Ascending aorta (tissue), 2 donors: ENCODE data around the gene EIPR1. TPM values are rescaled to one million over a fixed set of nuclear protein-coding genes. Genes with fewer than 3 reads are reported as not detected.

Source experiments
- DNase-seq, 2 donors: peaks; one replicate each; pipeline ENCODE4 v3.0.0-alpha.2; 2019; ENCODE audit warnings: low spot score in 2 of 2
- H3K27ac ChIP-seq, 2 donors: fragments of 200-600 bp; sonication (generic); one replicate each; pipeline ENCODE4 v1.5.1; 2016 to 2017; ENCODE audit warnings: mild to moderate bottlenecking in 1 of 2
- H3K27me3 ChIP-seq: fragments of 200-600 bp; sonication (generic); one replicate; pipeline ENCODE4 v1.5.1; 2017
- H3K36me3 ChIP-seq, 2 donors: fragments of 200-600 bp; sonication (generic); one replicate each; pipeline ENCODE4 v1.5.1; 2016
- H3K4me1 ChIP-seq, 2 donors: fragments of 200-600 bp; sonication (generic); one replicate each; pipeline ENCODE4 v1.5.1; 2016 to 2017; ENCODE audit warnings: mild to moderate bottlenecking in 1 of 2
- H3K4me3 ChIP-seq, 2 donors: fragments of 200-600 bp; sonication (generic); one replicate each; pipeline ENCODE4 v1.5.1; 2016 to 2017; ENCODE audit warnings: mild to moderate bottlenecking in 1 of 2
- H3K9me3 ChIP-seq, 2 donors: fragments of 200-600 bp; sonication (generic); one replicate each; pipeline ENCODE4 v1.5.1; 2016
- intact Hi-C: fragments of 100-400 bp; cut with DNase I; formaldehyde crosslinking; loops from one replicate; pipeline ENCODE4 v1.15.1; 2023
- total RNA-seq: library from RNA; depleted of rRNA; stranded (reverse); fragments of >200 nt; gene quantifications from one replicate; pipeline ENCODE4 v1.1.0, GENCODE V29; 2016
- TF ChIP-seq, protein P1 (sequence below), 3 experiments: fragments of 200-600 bp in 2 of 3; fragments of 450-650 bp in 1 of 3; sonication (generic) in 2 of 3; IDR thresholded peaks; one replicate each; pipeline ENCODE4 v1.5.1; 2016 to 2019; ENCODE audit warnings: antibody characterized with exemption in 3 of 3, mild to moderate bottlenecking in 1 of 3, moderate library complexity in 1 of 3

EIPR1 gene
- total RNA-seq, 1 donor from 2014 or later: 14.5 TPM

DNA sequence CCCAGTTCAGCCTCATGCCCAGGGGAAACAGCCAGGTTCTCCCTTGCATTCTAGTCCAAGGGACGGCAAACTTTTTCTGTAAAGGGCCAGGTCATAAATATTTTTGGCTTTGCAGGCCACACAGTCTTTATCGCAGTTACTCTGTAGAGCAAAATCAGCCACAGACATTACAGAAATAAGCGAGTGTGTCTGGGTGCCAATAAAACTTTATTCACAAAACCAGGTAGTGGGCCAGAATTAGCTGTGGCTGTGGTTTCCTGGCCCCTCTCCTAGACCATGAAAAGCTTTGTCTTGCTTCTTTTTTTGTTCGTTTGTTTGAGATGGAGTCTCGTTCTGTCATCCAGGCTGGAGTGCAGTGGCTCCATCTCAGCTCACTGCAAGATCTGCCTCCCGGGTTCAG, 80.1 kb downstream of the EIPR1 start:
- no peaks in the 10 kb centered on the region for H3K36me3 ChIP-seq
- peak in 1 of 2 donors; percentile 4 for DNase-seq
- H3K9me3 ChIP-seq: no peaks in the 10 kb centered on the region
- H3K4me3 ChIP-seq: no peak overlapping the region
- TF ChIP-seq, protein P1, sequence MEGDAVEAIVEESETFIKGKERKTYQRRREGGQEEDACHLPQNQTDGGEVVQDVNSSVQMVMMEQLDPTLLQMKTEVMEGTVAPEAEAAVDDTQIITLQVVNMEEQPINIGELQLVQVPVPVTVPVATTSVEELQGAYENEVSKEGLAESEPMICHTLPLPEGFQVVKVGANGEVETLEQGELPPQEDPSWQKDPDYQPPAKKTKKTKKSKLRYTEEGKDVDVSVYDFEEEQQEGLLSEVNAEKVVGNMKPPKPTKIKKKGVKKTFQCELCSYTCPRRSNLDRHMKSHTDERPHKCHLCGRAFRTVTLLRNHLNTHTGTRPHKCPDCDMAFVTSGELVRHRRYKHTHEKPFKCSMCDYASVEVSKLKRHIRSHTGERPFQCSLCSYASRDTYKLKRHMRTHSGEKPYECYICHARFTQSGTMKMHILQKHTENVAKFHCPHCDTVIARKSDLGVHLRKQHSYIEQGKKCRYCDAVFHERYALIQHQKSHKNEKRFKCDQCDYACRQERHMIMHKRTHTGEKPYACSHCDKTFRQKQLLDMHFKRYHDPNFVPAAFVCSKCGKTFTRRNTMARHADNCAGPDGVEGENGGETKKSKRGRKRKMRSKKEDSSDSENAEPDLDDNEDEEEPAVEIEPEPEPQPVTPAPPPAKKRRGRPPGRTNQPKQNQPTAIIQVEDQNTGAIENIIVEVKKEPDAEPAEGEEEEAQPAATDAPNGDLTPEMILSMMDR (IDR thresholded peaks at IDR 0.05): no peak
- H3K4me1 ChIP-seq: no peaks in the 10 kb centered on the region
- H3K27me3 ChIP-seq: no peaks in the 10 kb centered on the region
- intact Hi-C loops: no loop called here
- no peak overlapping the region for H3K27ac ChIP-seq

GRCh38 chr2:3296182-3296972, 81.2 kb downstream of the EIPR1 start:
- H3K4me3 ChIP-seq: no peak overlapping the region
- H3K27ac ChIP-seq: no peak overlapping the region
- TF ChIP-seq, protein P1 (IDR thresholded peaks at IDR 0.05): no peak
- no peak for DNase-seq
- intact Hi-C loops: no loop called here
- H3K9me3 ChIP-seq: no peaks in the 10 kb centered on the region
- no peaks in the 10 kb centered on the region for H3K27me3 ChIP-seq
- H3K4me1 ChIP-seq: no peaks in the 10 kb centered on the region
- no peaks in the 10 kb centered on the region for H3K36me3 ChIP-seq

DNA sequence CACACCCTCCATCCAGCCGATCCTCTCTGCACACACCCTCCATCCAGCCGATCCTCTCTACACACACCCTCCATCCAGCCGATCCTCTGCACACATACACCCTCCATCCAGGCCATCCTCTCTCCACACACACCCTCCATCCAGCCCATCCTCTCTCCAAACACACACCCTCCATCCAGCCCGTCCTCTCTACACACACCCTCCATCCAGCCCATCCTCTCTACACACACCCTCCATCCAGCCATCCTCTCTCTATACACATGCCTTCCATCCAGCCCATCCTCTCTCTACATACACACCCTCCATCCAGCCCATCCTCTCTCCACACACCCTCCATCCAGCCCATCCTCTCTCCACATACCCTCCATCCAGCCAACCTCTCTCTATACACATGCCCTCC, 83.1 kb downstream of the EIPR1 start:
- TF ChIP-seq, protein P1 (IDR thresholded peaks at IDR 0.05): no peak
- H3K27me3 ChIP-seq: no peaks in the 10 kb centered on the region
- no peaks in the 10 kb centered on the region for H3K36me3 ChIP-seq
- DNase-seq: no peak
- no peaks in the 10 kb centered on the region for H3K9me3 ChIP-seq
- no peaks in the 10 kb centered on the region for H3K4me1 ChIP-seq
- H3K4me3 ChIP-seq: no peak overlapping the region
- no peak overlapping the region for H3K27ac ChIP-seq
- intact Hi-C loops: no loop called here

- H3K4me1 ChIP-seq: no peaks in the 10 kb centered on the region
- TF ChIP-seq, protein P1 (IDR thresholded peaks at IDR 0.05): no peak
- no peaks in the 10 kb centered on the region for H3K9me3 ChIP-seq
- intact Hi-C loops: no loop called here
- no peak overlapping the region for H3K4me3 ChIP-seq
- H3K36me3 ChIP-seq: no peaks in the 10 kb centered on the region
- no peak overlapping the region for H3K27ac ChIP-seq
- no peaks in the 10 kb centered on the region for H3K27me3 ChIP-seq
- DNase-seq: no peak
Measured at GRCh38 chr2:3294069-3294468, 83.5 kb downstream of the EIPR1 start.

GRCh38 chr2:3293221-3293620, 84.4 kb downstream of the EIPR1 start:
- no peak for DNase-seq
- H3K4me3 ChIP-seq: no peak overlapping the region
- no peak overlapping the region for H3K27ac ChIP-seq
- H3K27me3 ChIP-seq: no peaks in the 10 kb centered on the region
- H3K4me1 ChIP-seq: no peaks in the 10 kb centered on the region
- TF ChIP-seq, protein P1 (IDR thresholded peaks at IDR 0.05): no peak
- intact Hi-C loops: no loop called here
- H3K9me3 ChIP-seq: no peaks in the 10 kb centered on the region
- H3K36me3 ChIP-seq: no peaks in the 10 kb centered on the region
